ENCODE measurements around the gene CD84. TPM values are rescaled to one million over a fixed set of nuclear protein-coding genes. Genes with fewer than 3 reads are reported as not detected.
A peak's percentile ranks its signal among the peaks of the same experiment; 100 is the strongest.

Gene CD84
- total RNA-seq, 2 donors from 2014 or later = 2.5 to 3.1 TPM

DNA sequence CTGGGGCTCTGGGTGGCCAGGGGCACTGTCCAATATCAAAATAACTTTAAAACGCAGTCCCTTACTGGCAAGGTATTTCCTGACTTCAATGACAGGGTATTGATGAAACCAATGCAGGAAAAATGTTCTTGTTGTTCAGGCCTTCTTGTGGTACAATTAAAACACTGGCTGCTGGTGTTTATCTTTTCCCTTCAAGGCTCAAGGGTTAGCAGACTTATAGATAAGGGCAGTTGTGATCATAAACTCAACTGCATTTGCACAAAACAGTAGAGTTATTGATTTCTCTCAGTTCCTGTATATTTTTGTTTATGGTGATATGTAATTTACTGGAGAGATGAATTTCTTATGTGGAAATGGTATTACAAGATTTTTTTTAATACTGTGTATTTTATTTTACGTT lies 2.7 kb upstream of the CD84 start:
- no peak for DNase-seq (ENCODE audit: low spot score)
- Histone ChIP-seq H3K9me3 (peaks cover 0 to 7% of the 10 kb centered on the region in 2 donors), H3K4me3 (no peak overlapping the region), H3K27ac (no peak overlapping the region), H3K27me3 (no peaks in the 10 kb centered on the region), H3K36me3 (no peaks in the 10 kb centered on the region), H3K4me1 (no peaks in the 10 kb centered on the region)
- TF ChIP-seq, protein P1, sequence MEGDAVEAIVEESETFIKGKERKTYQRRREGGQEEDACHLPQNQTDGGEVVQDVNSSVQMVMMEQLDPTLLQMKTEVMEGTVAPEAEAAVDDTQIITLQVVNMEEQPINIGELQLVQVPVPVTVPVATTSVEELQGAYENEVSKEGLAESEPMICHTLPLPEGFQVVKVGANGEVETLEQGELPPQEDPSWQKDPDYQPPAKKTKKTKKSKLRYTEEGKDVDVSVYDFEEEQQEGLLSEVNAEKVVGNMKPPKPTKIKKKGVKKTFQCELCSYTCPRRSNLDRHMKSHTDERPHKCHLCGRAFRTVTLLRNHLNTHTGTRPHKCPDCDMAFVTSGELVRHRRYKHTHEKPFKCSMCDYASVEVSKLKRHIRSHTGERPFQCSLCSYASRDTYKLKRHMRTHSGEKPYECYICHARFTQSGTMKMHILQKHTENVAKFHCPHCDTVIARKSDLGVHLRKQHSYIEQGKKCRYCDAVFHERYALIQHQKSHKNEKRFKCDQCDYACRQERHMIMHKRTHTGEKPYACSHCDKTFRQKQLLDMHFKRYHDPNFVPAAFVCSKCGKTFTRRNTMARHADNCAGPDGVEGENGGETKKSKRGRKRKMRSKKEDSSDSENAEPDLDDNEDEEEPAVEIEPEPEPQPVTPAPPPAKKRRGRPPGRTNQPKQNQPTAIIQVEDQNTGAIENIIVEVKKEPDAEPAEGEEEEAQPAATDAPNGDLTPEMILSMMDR (IDR thresholded peaks at IDR 0.05) = no peak

DNA sequence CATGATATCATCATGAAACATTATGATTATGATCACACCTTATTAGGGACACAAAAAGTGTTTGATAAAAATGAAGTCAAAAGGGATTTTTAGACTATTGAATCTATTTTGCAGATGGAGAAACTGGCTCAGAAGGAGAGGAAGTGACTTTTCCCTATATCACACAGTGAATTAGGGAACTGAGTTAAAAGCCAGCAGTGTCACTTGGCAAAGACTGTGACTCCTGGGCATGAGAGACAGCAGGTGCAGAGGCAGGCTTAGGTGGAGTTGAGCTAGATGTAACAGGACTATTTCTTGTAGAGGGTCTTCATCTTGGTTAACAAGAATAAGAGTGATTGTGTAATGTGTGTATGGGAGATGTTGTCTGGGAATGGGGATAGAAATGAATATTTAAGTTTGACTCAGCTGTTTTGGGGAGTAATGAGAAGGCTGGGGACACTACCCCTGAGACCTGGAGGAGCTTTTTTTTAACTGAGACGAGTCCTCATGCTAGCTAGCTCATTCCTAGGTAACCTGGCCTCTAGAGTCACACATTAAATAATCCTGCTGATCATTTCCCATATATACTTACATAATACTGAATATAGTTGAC lies 1.0 kb upstream of the CD84 start:
- Histone ChIP-seq H3K4me3 (no peak overlapping the region), H3K36me3 (no peaks in the 10 kb centered on the region), H3K9me3 (peaks cover 0 to 7% of the 10 kb centered on the region in 2 donors), H3K27ac (no peak overlapping the region), H3K27me3 (no peaks in the 10 kb centered on the region), H3K4me1 (no peaks in the 10 kb centered on the region)
- TF ChIP-seq, protein P1 (IDR thresholded peaks at IDR 0.05) = no peak
- DNase-seq (ENCODE audit: low spot score) = no peak

DNA sequence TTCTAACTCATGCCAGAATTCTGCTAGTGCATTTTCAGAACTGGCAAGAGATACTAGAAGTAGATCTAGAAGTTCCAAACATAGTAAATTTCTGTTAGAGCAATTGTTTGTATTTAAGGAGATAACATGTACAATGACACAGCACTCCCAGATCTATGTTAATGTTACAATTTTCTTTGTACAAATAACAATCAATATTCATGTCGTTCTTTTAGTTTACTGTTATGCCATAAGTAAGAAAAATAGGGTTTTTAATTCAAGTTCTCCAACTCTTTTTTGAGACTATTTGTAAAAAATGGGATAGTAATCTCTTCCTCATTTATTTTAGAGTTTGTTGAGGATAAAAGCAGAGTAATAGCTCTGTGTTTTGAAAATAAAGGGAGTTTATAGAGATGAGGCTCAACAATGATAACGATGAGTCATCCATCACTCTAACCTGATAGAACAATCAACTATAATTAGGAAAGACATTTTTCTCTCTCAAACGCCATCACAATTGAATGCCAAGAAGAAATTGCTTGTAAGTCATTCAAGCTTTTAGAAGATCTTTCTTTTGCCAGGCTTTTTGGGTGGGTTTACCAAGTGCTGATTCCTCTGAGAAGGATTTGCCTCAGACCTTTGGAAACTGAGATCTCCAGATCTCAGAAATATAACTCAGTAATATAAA lies 638 bp downstream of the CD84 start:
- peak overlapping the region in 1 of 2 donors; percentile 14 for H3K4me3 ChIP-seq
- DNase-seq (ENCODE audit: low spot score) = no peak
- no peaks in the 10 kb centered on the region for H3K4me1 ChIP-seq
- no peak overlapping the region for H3K27ac ChIP-seq
- H3K36me3 ChIP-seq = no peaks in the 10 kb centered on the region
- peaks cover 0 to 7% of the 10 kb centered on the region in 2 donors for H3K9me3 ChIP-seq
- no peaks in the 10 kb centered on the region for H3K27me3 ChIP-seq
- TF ChIP-seq, protein P1 (IDR thresholded peaks at IDR 0.05) = no peak

DNA sequence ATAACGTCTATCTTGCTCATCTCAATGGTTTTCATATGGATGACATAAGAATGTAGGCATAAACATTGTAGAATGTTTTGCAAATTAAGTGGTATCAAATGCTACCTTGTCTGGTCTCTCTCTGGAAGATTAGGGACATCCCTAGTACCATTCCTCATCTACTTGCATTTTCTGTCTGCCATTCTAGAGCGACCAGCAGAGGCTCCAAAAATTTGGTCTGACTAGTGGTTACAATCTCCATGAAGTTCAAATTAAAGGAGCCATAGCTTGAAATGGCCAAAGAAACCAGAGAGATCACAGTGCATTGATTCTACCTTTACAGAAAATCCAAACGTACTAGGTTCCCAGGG lies 1.1 kb downstream of the CD84 start:
- TF ChIP-seq, protein P1 (IDR thresholded peaks at IDR 0.05) = no peak
- no peak overlapping the region for H3K27ac ChIP-seq
- H3K9me3 ChIP-seq = peaks cover 0 to 2% of the 10 kb centered on the region in 2 donors
- H3K4me3 ChIP-seq = no peak overlapping the region
- H3K36me3 ChIP-seq = no peaks in the 10 kb centered on the region
- no peaks in the 10 kb centered on the region for H3K27me3 ChIP-seq
- H3K4me1 ChIP-seq = no peaks in the 10 kb centered on the region
- no peak for DNase-seq (ENCODE audit: low spot score)

DNA sequence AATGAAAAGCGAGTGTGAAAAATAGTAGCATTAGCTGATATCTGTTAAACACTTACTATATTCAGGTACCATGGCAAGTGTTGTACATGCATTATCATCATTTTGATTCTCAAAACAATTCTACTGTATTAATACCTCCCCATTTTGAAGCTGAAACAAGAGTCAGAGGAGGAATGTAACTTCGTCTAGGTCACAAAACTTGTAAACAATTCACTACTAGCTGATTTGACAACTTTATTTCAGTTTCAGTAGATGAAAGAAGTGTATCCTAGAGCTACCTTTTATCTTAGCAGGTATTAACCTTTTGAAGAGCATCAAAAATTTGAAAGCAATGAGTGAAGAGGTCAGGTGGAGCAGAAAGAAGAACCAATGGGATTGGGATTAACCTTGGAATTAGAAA lies 1.6 kb downstream of the CD84 start:
- Histone ChIP-seq H3K27ac (no peak overlapping the region), H3K27me3 (no peaks in the 10 kb centered on the region), H3K4me1 (no peaks in the 10 kb centered on the region), H3K9me3 (no peaks in the 10 kb centered on the region), H3K4me3 (no peak overlapping the region), H3K36me3 (no peaks in the 10 kb centered on the region)
- TF ChIP-seq, protein P1 (IDR thresholded peaks at IDR 0.05) = no peak
- no peak for DNase-seq (ENCODE audit: low spot score)

DNA sequence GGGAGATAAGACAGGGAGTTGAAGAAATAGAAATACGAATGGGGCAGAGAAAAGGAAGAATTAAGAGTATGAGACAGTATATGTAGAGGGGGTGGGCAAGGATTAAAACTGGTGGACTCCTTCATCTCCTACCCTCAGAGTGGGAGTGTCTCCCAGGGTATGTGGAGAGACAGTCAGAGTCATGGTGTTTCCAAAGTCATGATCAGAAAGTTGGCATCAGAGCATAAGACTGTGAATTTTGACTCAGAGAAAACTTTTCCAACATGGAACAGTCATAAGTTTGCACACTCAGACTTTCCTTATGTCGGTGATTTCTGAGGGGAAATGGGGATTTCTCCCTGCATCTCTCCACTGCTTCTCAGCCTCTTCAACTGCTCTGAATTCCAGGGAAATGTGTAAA lies 2.4 kb downstream of the CD84 start:
- H3K27ac ChIP-seq = no peak overlapping the region
- no peaks in the 10 kb centered on the region for H3K4me1 ChIP-seq
- no peaks in the 10 kb centered on the region for H3K36me3 ChIP-seq
- TF ChIP-seq, protein P1 (IDR thresholded peaks at IDR 0.05) = no peak
- H3K4me3 ChIP-seq = no peak overlapping the region
- no peaks in the 10 kb centered on the region for H3K27me3 ChIP-seq
- DNase-seq (ENCODE audit: low spot score) = no peak
- no peaks in the 10 kb centered on the region for H3K9me3 ChIP-seq
